MCF 10A (cell line): Measurements from ENCODE around the gene PTPRM. TPM values are rescaled to one million over a fixed set of nuclear protein-coding genes. Genes with fewer than 3 reads are reported as not detected.

Experiments
- BruUV-seq: library from RNA; stranded (reverse); fragments of 400-500 nt; replicated peaks from 2 replicates; lab custom pipeline; 2021; lab: Mats Ljungman, UMichigan
- CTCF ChIA-PET: fragments of 300-600 bp; sonication (Branson Sonifier 250); formaldehyde crosslinking; extraction: SDS; loops from one replicate; lab custom pipeline; 2021; ENCODE audit warnings: antibody characterized with exemption, inconsistent platforms; lab: Yijun Ruan, JAX
- POLR2A ChIA-PET: fragments of 300-600, 350-650 bp; sonication (Branson Sonifier 250); formaldehyde crosslinking; extraction: SDS; loops from one replicate; lab custom pipeline; 2020; ENCODE audit warnings: antibody characterized with exemption, inconsistent platforms; lab: Yijun Ruan, JAX
- DNase-seq: peaks from one replicate; pipeline ENCODE4 v3.0.0-alpha.2; 2018; ENCODE audit not compliant: unreplicated experiment
- H3K27ac Mint-ChIP-seq: one replicate; pipeline ENCODE4 v1.8.0; 2022; ENCODE audit warnings: mild to moderate bottlenecking, low read depth, mixed read lengths; ENCODE audit not compliant: unreplicated experiment
- H3K27me3 Mint-ChIP-seq: one replicate; pipeline ENCODE4 v1.8.0; 2022; ENCODE audit warnings: mixed read lengths; ENCODE audit not compliant: insufficient read depth, unreplicated experiment
- H3K36me3 Mint-ChIP-seq: one replicate; pipeline ENCODE4 v1.8.0; 2022; ENCODE audit warnings: mild to moderate bottlenecking, moderate library complexity, mixed read lengths; ENCODE audit not compliant: insufficient read depth, unreplicated experiment
- H3K4me1 Mint-ChIP-seq: one replicate; pipeline ENCODE4 v1.8.0; 2022; ENCODE audit warnings: mixed read lengths; ENCODE audit not compliant: insufficient read depth, unreplicated experiment
- H3K4me3 Mint-ChIP-seq: one replicate; pipeline ENCODE4 v1.8.0; 2022; ENCODE audit warnings: mild to moderate bottlenecking, moderate library complexity, mixed read lengths; ENCODE audit not compliant: unreplicated experiment
- H3K9me3 Mint-ChIP-seq: one replicate; pipeline ENCODE4 v1.8.0; 2022; ENCODE audit warnings: mixed read lengths; ENCODE audit not compliant: unreplicated experiment
- intact Hi-C: fragments of 100-400 bp; cut with micrococcal nuclease; formaldehyde crosslinking; loops from 2 replicates; pipeline ENCODE4 v1.14.1; 2022
- total RNA-seq: library from RNA; stranded (reverse); gene quantifications from 2 replicates; pipeline ENCODE4 v1.2.3, GENCODE V29; 2022
- TF ChIP-seq, protein P1 (sequence below): fragments of 200-600 bp; IDR thresholded peaks from one replicate; pipeline ENCODE4 v1.8.0; 2022; ENCODE audit warnings: antibody characterized with exemption, mild to moderate bottlenecking; ENCODE audit not compliant: unreplicated experiment

PTPRM gene
- total RNA-seq, 1 experiment from 2014 or later: 82.8 TPM

GRCh38 chr18:7786569-7786968 lies 219.5 kb downstream of the PTPRM start:
- Mint-ChIP-seq H3K36me3 (peaks cover 13% of the 10 kb centered on the region), H3K27ac (no peak overlapping the region), H3K4me1 (peaks cover 18% of the 10 kb centered on the region), H3K4me3 (no peak overlapping the region), H3K27me3 (no peaks in the 10 kb centered on the region), H3K9me3 (no peaks in the 10 kb centered on the region)
- no TSS peak for BruUV-seq
- DNase-seq: no peak
- intact Hi-C loops: loop anchor here (5.0 kb wide), 2 partner anchors 514 to 696 kb away; no protein-coding TSS in a partner anchor
- POLR2A ChIA-PET: no interaction called here
- CTCF ChIA-PET: interaction anchor here (1.1 to 2.4 kb wide), 2 partner anchors 13 to 603 kb away, joined by 3 to 10 read pairs; no protein-coding TSS in a partner anchor
- TF ChIP-seq, protein P1, sequence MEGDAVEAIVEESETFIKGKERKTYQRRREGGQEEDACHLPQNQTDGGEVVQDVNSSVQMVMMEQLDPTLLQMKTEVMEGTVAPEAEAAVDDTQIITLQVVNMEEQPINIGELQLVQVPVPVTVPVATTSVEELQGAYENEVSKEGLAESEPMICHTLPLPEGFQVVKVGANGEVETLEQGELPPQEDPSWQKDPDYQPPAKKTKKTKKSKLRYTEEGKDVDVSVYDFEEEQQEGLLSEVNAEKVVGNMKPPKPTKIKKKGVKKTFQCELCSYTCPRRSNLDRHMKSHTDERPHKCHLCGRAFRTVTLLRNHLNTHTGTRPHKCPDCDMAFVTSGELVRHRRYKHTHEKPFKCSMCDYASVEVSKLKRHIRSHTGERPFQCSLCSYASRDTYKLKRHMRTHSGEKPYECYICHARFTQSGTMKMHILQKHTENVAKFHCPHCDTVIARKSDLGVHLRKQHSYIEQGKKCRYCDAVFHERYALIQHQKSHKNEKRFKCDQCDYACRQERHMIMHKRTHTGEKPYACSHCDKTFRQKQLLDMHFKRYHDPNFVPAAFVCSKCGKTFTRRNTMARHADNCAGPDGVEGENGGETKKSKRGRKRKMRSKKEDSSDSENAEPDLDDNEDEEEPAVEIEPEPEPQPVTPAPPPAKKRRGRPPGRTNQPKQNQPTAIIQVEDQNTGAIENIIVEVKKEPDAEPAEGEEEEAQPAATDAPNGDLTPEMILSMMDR: no peak

- POLR2A ChIA-PET: no interaction called here
Observed at GRCh38 chr18:7787339-7787738, 220.2 kb downstream of the PTPRM start.

DNA sequence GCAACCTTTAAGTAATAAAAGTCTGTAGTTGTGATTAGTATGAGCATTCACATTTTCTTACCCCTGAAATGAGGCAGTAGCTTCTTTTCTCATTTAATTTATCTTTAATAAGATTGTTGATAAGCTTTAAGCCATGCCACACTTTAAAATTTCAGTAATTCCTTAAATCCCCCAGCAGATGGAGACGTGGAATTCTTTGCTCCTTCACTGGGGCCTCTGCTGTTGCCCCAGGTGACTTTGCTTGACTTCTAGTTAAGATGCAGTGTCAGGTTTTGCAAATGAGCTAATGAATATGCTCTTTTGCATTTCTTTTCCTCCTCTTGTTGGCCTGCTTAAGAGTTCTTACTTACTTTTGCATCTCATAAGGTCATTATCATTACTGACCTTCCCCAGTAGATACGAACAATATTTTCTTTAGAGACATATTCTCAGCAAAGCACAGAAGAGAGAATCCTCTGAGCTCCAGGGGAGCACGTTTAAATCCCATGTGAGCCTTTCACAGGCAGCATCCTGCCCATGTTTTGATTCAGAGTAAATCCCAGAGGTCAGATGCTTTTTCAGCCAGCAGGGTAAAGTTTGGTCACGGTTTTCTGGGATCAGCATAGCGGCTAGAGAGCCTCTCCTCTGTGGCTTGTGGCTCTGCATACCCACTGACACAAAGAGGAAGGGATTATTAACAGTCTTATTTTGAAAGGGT lies 222.9 kb downstream of the PTPRM start:
- Mint-ChIP-seq H3K27me3 (no peaks in the 10 kb centered on the region), H3K4me1 (peaks cover 12% of the 10 kb centered on the region), H3K9me3 (no peaks in the 10 kb centered on the region), H3K27ac (no peak overlapping the region), H3K4me3 (no peak overlapping the region), H3K36me3 (peaks cover 11% of the 10 kb centered on the region)
- ChIA-PET CTCF (interaction anchor here (0.6 to 2.4 kb wide), 51 partner anchors 11 to 1246 kb away, joined by 3 to 25 read pairs (median 4); partner anchors contain the start of gene PTPRM), POLR2A (interaction anchor here (0.7 to 2.5 kb wide), 8 partner anchors 11 to 298 kb away, joined by 3 to 12 read pairs (median 3); no protein-coding TSS in a partner anchor)
- peak; percentile 68 for DNase-seq
- TF ChIP-seq, protein P1: peak; percentile 41
- BruUV-seq: no TSS peak
- intact Hi-C loops: loop anchor here (1.0 to 10.0 kb wide), 6 partner anchors 81 to 692 kb away; no protein-coding TSS in a partner anchor

More at GRCh38 chr18:7787339-7787738, 220.2 kb downstream of the PTPRM start:
- TF ChIP-seq, protein P1: no peak
- Mint-ChIP-seq H3K4me3 (no peak overlapping the region), H3K9me3 (no peaks in the 10 kb centered on the region), H3K36me3 (peaks cover 13% of the 10 kb centered on the region), H3K27ac (no peak overlapping the region), H3K27me3 (no peaks in the 10 kb centered on the region), H3K4me1 (peaks cover 18% of the 10 kb centered on the region)
- DNase-seq: no peak
- CTCF ChIA-PET: interaction anchor here (0.6 to 2.4 kb wide), 4 partner anchors 13 to 602 kb away, joined by 3 to 10 read pairs (median 4); no protein-coding TSS in a partner anchor
- intact Hi-C loops: loop anchor here (5.0 kb wide), 2 partner anchors 515 to 695 kb away; no protein-coding TSS in a partner anchor
- no TSS peak for BruUV-seq

GRCh38 chr18:7793100-7793499 lies 226.0 kb downstream of the PTPRM start:
- no peaks in the 10 kb centered on the region for H3K9me3 Mint-ChIP-seq
- H3K27ac Mint-ChIP-seq: no peak overlapping the region
- peaks cover 6% of the 10 kb centered on the region for H3K36me3 Mint-ChIP-seq
- ChIA-PET CTCF (interaction anchor here (0.6 to 0.9 kb wide), 4 partner anchors 65 to 597 kb away, joined by 3 to 10 read pairs (median 6); no protein-coding TSS in a partner anchor), POLR2A (interaction anchor here (1.6 kb wide), 1 partner anchor 10 kb away, joined by 6 read pairs; no protein-coding TSS in a partner anchor)
- peaks cover 12% of the 10 kb centered on the region for H3K4me1 Mint-ChIP-seq
- no peak for DNase-seq
- no TSS peak for BruUV-seq
- H3K27me3 Mint-ChIP-seq: no peaks in the 10 kb centered on the region
- TF ChIP-seq, protein P1: no peak
- no peak overlapping the region for H3K4me3 Mint-ChIP-seq
- intact Hi-C loops: loop anchor here (10.0 kb wide), 1 partner anchor 292 kb away; no protein-coding TSS in a partner anchor
